Measurements from ENCODE around the gene GLT6D1. TPM values are rescaled to one million over a fixed set of nuclear protein-coding genes. Genes with fewer than 3 reads are reported as not detected.

The GLT6D1 gene
- total RNA-seq, 2 experiments from 2014 or later = not detected

- ChIA-PET POLR2A (interaction anchor here (0.6 kb wide), 1 partner anchor 950 kb away, joined by 3 read pairs; no protein-coding TSS in a partner anchor), CTCF (ENCODE audit: unreplicated experiment) (no interaction called here)
- DNase-seq (ENCODE audit: low spot score) = no peak
- TF ChIP-seq EZH2phosphoT487 (IDR thresholded peaks at IDR 0.05; ENCODE audit: borderline replicate concordance, low read depth, low read length) (no peak), CTCF (conservative IDR thresholded peaks at IDR 0.05; ENCODE audit: low read length) (no peak)
- Histone ChIP-seq H3K9me3 (ENCODE audit: low read length) (0 out of 2 replicates have a peak, but pooled peaks cover under 1% of the 10 kb centered on the region), H4K20me1 (ENCODE audit: insufficient read depth, low read length) (no peaks in the 10 kb centered on the region), H3K4me2 (ENCODE audit: low read length) (no peak overlapping the region), H3K4me3 (ENCODE audit: low read depth, low read length, poor library complexity, severe bottlenecking) (no peak overlapping the region), H3K79me2 (ENCODE audit: insufficient read depth, low read depth, low read length) (no peaks in the 10 kb centered on the region), H3K36me3 (ENCODE audit: insufficient read depth, low read length) (no peaks in the 10 kb centered on the region), H3K9me2 (ENCODE audit: insufficient read depth, low read length) (no peaks in the 10 kb centered on the region), H3K4me1 (ENCODE audit: insufficient read depth, low read length, poor library complexity, severe bottlenecking) (no peaks in the 10 kb centered on the region), H3K27ac (ENCODE audit: low read depth, low read length, poor library complexity, severe bottlenecking) (no peak overlapping the region), H2AFZ (ENCODE audit: low read length) (no peak overlapping the region)
- intact Hi-C loops (cut with micrococcal nuclease; ENCODE audit: unreplicated experiment) = no loop called here
- no TSS peak for BruUV-seq (replicated peaks)
Measured at GRCh38 chr9:135655317-135655716, 16.0 kb upstream of the GLT6D1 start.

GRCh38 chr9:135650408-135650807 is 11.1 kb upstream of the GLT6D1 start:
- BruUV-seq (replicated peaks) = no TSS peak

GRCh38 chr9:135649508-135649907 is 10.2 kb upstream of the GLT6D1 start:
- no peaks in the 10 kb centered on the region for H3K9me2 ChIP-seq (ENCODE audit: insufficient read depth, low read length)
- H3K9me3 ChIP-seq (ENCODE audit: low read length) = peaks cover 44% of the 10 kb centered on the region
- no peak overlapping the region for H3K4me3 ChIP-seq (ENCODE audit: low read depth, low read length, poor library complexity, severe bottlenecking)
- H3K36me3 ChIP-seq (ENCODE audit: insufficient read depth, low read length) = no peaks in the 10 kb centered on the region
- intact Hi-C loops (cut with micrococcal nuclease; ENCODE audit: unreplicated experiment) = no loop called here
- POLR2A ChIA-PET = no interaction called here
- no TSS peak for BruUV-seq (replicated peaks)
- H3K4me1 ChIP-seq (ENCODE audit: insufficient read depth, low read length, poor library complexity, severe bottlenecking) = no peaks in the 10 kb centered on the region
- DNase-seq (ENCODE audit: low spot score) = no peak
- H3K79me2 ChIP-seq (ENCODE audit: insufficient read depth, low read depth, low read length) = no peaks in the 10 kb centered on the region
- CTCF ChIA-PET (ENCODE audit: unreplicated experiment) = no interaction called here
- H2AFZ ChIP-seq (ENCODE audit: low read length) = no peak overlapping the region
- no peaks in the 10 kb centered on the region for H4K20me1 ChIP-seq (ENCODE audit: insufficient read depth, low read length)
- H3K4me2 ChIP-seq (ENCODE audit: low read length) = no peak overlapping the region
- no peak for TF ChIP-seq CTCF (conservative IDR thresholded peaks at IDR 0.05; ENCODE audit: low read length)
- no peak for TF ChIP-seq EZH2phosphoT487 (IDR thresholded peaks at IDR 0.05; ENCODE audit: borderline replicate concordance, low read depth, low read length)
- H3K27ac ChIP-seq (ENCODE audit: low read depth, low read length, poor library complexity, severe bottlenecking) = no peak overlapping the region

More at GRCh38 chr9:135650408-135650807, 11.1 kb upstream of the GLT6D1 start:
- H3K36me3 ChIP-seq (ENCODE audit: insufficient read depth, low read length) = no peaks in the 10 kb centered on the region
- no peak overlapping the region for H3K27ac ChIP-seq (ENCODE audit: low read depth, low read length, poor library complexity, severe bottlenecking)
- H3K9me2 ChIP-seq (ENCODE audit: insufficient read depth, low read length) = no peaks in the 10 kb centered on the region
- POLR2A ChIA-PET = no interaction called here
- no peak overlapping the region for H2AFZ ChIP-seq (ENCODE audit: low read length)
- no peak for TF ChIP-seq CTCF (conservative IDR thresholded peaks at IDR 0.05; ENCODE audit: low read length)
- H3K4me1 ChIP-seq (ENCODE audit: insufficient read depth, low read length, poor library complexity, severe bottlenecking) = no peaks in the 10 kb centered on the region
- CTCF ChIA-PET (ENCODE audit: unreplicated experiment) = no interaction called here
- peaks cover 41% of the 10 kb centered on the region for H3K9me3 ChIP-seq (ENCODE audit: low read length)
- intact Hi-C loops (cut with micrococcal nuclease; ENCODE audit: unreplicated experiment) = no loop called here
- no peaks in the 10 kb centered on the region for H3K79me2 ChIP-seq (ENCODE audit: insufficient read depth, low read depth, low read length)
- no peak overlapping the region for H3K4me2 ChIP-seq (ENCODE audit: low read length)
- no peaks in the 10 kb centered on the region for H4K20me1 ChIP-seq (ENCODE audit: insufficient read depth, low read length)
- no peak for DNase-seq (ENCODE audit: low spot score)
- no peak overlapping the region for H3K4me3 ChIP-seq (ENCODE audit: low read depth, low read length, poor library complexity, severe bottlenecking)

Data from OCI-LY7 (cell line).